ENCODE data around the gene BRICD5.

GRCh38 chr16:2206420-2206779, 4.3 kb downstream of the BRICD5 start:
- no peak for TF ChIP-seq CTCF (IDR thresholded peaks at IDR 0.05; ENCODE audit: borderline replicate concordance, extremely low read depth, low read length, poor library complexity, severe bottlenecking)
- TF ChIP-seq EZH2 (IDR thresholded peaks at IDR 0.05; ENCODE audit: borderline replicate concordance, low read depth, low read length, severe bottlenecking) = no peak
